ENCODE results near the gene TUBA4B.

The TUBA4B gene

DNA sequence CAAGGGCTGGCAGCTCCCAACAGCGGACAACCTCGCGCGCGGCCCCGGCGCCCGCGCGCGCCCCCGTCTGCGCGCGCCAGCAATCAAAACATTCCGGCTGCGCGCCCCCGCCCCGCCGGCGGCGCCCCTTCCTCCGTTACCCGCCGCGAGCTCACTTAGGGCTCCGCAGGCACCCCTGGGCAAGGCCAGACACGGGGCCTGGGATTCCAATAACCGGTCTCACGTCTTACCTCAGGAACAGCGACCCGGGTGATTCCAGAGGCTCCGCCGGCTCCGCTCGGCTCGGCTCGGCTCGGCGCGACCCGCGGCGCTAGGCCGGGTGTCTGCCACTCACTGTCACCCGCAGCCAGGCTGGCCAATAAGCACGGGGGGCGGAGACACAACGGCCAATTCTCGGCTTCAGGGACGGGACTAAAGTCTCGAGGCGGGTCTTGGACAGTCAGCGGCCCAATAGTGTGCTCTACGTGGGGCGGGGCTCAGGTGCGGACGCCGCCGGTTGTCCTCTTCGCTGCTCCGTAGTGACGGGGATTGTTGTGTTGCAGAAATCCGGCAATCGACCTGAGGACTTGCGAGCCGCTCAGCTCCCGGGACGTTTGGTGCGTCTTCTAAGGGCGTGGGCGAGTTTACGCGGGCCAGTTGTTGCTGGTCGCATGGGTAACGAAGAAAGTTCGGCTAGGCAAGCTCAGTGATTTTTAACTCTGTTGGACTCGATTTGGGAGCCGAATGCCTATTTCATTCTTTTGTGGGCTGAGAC, 23.6 kb upstream of the TUBA4B start, which contains the start of the genes ANKZF1 and ATG9A:
TSS of gene ANKZF1 (plus strand) at position 502 of the 754 bp plus-strand sequence. CDS start 452 bp downstream, outside the sequence.
TSS of gene ATG9A (minus strand) at position 332 of the 754 bp plus-strand sequence. CDS start 1,612 bp downstream, outside the sequence.
- peak within 1 kb of the TSS; percentile 99 for H3K4me3 Mint-ChIP-seq
- H3K9me3 Mint-ChIP-seq = no peaks in the 10 kb centered on the region
- peaks cover 47% of the 10 kb centered on the region for H3K4me1 Mint-ChIP-seq
- ATAC-seq = peak; percentile 100
- H3K36me3 Mint-ChIP-seq = peaks cover 42% of the 10 kb centered on the region
- H3K27me3 Mint-ChIP-seq = no peaks in the 10 kb centered on the region
- peak within 1 kb of the TSS; percentile 95 for H3K27ac Mint-ChIP-seq

- Mint-ChIP-seq H3K36me3 (peaks cover 42% of the 10 kb centered on the region), H3K27ac (peak overlapping the region; percentile 95)
Observed at GRCh38 chr2:219230059-219230540, 22.9 kb upstream of the TUBA4B start.

GRCh38 chr2:219234331-219234730, 18.7 kb upstream of the TUBA4B start:
- H3K4me1 Mint-ChIP-seq = peaks cover 9% of the 10 kb centered on the region
- H3K27ac Mint-ChIP-seq = no peak overlapping the region
- no peaks in the 10 kb centered on the region for H3K27me3 Mint-ChIP-seq
- no peaks in the 10 kb centered on the region for H3K9me3 Mint-ChIP-seq
- H3K36me3 Mint-ChIP-seq = peaks cover 59% of the 10 kb centered on the region
- ATAC-seq = no peak
- H3K4me3 Mint-ChIP-seq = no peak overlapping the region

More at GRCh38 chr2:219230059-219230540, 22.9 kb upstream of the TUBA4B start:
- H3K4me1 Mint-ChIP-seq = peaks cover 41% of the 10 kb centered on the region
- ATAC-seq = peak; percentile 29
- H3K9me3 Mint-ChIP-seq = no peaks in the 10 kb centered on the region
- peak overlapping the region; percentile 99 for H3K4me3 Mint-ChIP-seq
- H3K27me3 Mint-ChIP-seq = no peaks in the 10 kb centered on the region

DNA sequence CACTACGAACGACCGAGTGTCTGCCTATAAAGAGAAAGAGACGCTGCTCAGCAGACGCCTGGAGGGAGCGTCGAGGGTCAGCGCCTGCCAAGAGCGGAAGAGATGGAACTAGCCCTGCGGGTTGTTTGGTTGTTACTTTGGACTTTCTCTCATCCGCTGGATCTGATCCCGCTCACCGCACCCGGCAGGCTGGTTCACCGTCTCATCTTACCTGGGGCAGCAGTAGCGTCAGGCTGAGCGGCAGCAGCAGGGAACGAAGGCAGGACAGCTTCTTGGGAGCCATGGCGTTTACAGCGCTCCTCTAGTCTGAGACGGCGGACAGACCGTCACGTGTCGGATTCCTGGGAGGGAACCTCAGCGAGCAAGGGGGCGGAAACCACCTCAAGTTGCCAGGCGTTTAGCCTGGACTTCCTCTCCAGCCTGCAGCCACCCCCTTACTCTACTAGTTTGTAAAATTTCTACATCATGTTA, 9.7 kb upstream of the TUBA4B start:
- ATAC-seq = no peak
- no peak overlapping the region for H3K27ac Mint-ChIP-seq
- H3K27me3 Mint-ChIP-seq = no peaks in the 10 kb centered on the region
- peaks cover 13% of the 10 kb centered on the region for H3K36me3 Mint-ChIP-seq
- H3K9me3 Mint-ChIP-seq = no peaks in the 10 kb centered on the region
- H3K4me3 Mint-ChIP-seq = peak overlapping the region; percentile 47
- H3K4me1 Mint-ChIP-seq = peaks cover 26% of the 10 kb centered on the region

- peaks cover 21% of the 10 kb centered on the region for H3K36me3 Mint-ChIP-seq
- no peaks in the 10 kb centered on the region for H3K27me3 Mint-ChIP-seq
- peaks cover 40% of the 10 kb centered on the region for H3K4me1 Mint-ChIP-seq
Observed at GRCh38 chr2:219244789-219245147, 8.3 kb upstream of the TUBA4B start.

GRCh38 chr2:219245148-219245898, 7.7 kb upstream of the TUBA4B start, which contains the start of the genes GLB1L and STK16:
TSS of gene GLB1L (minus strand) at chr2:219245444. CDS start at chr2:219243573, 1,871 bp downstream.
TSS of gene STK16 (plus strand) at chr2:219245479. CDS start at chr2:219246000, 521 bp downstream.
- H3K27ac Mint-ChIP-seq = peak within 1 kb of the TSS; percentile 89
- peak within 1 kb of the TSS; percentile 90 for H3K4me3 Mint-ChIP-seq
- peak; percentile 88 for ATAC-seq
- no peaks in the 10 kb centered on the region for H3K27me3 Mint-ChIP-seq
- H3K4me1 Mint-ChIP-seq = peaks cover 46% of the 10 kb centered on the region
- H3K36me3 Mint-ChIP-seq = peaks cover 25% of the 10 kb centered on the region
- H3K9me3 Mint-ChIP-seq = no peaks in the 10 kb centered on the region

More at GRCh38 chr2:219244789-219245147, 8.3 kb upstream of the TUBA4B start:
- Mint-ChIP-seq H3K4me3 (peak overlapping the region; percentile 90), H3K9me3 (no peaks in the 10 kb centered on the region), H3K27ac (peak overlapping the region; percentile 89)
- no peak for ATAC-seq

DNA sequence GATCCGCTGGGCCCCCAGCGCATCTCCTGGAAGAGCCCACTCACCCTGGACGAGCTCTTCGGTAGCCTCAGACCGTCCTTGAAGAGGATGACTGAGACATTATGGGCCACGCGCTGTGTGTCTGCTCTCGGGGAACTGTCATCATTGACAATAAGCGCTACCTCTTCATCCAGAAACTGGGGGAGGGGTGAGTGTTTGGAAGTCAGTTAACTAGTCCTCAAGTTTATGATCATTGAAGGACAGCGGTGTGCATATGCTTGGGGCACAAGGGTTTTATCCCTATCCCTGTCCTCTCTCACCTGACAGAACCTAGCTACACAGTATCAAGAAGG, 7.2 kb upstream of the TUBA4B start:
- no peak for ATAC-seq
- H3K4me1 Mint-ChIP-seq = peaks cover 51% of the 10 kb centered on the region
- H3K36me3 Mint-ChIP-seq = peaks cover 31% of the 10 kb centered on the region

DNA sequence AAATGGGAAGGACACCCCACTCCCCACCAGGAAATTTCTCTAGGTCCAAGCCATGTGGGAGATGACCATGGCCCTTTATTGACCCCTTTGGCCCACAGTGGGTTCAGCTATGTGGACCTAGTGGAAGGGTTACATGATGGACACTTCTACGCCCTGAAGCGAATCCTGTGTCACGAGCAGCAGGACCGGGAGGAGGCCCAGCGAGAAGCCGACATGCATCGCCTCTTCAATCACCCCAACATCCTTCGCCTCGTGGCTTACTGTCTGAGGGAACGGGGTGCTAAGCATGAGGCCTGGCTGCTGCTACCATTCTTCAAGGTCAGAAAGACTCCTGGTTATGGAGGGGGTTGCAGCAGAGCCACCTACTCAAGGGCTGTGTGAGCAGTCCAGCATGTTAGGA, 6.5 kb upstream of the TUBA4B start:
- Mint-ChIP-seq H3K27me3 (no peaks in the 10 kb centered on the region), H3K4me1 (peaks cover 58% of the 10 kb centered on the region), H3K4me3 (peak overlapping the region; percentile 58), H3K36me3 (peaks cover 38% of the 10 kb centered on the region), H3K27ac (peak overlapping the region; percentile 89), H3K9me3 (no peaks in the 10 kb centered on the region)
- ATAC-seq = no peak

More for the DNA sequence above, 7.2 kb upstream of the TUBA4B start:
- peak overlapping the region; percentile 90 for H3K4me3 Mint-ChIP-seq
- no peaks in the 10 kb centered on the region for H3K9me3 Mint-ChIP-seq
- H3K27me3 Mint-ChIP-seq = no peaks in the 10 kb centered on the region
- peak overlapping the region; percentile 89 for H3K27ac Mint-ChIP-seq

DNA sequence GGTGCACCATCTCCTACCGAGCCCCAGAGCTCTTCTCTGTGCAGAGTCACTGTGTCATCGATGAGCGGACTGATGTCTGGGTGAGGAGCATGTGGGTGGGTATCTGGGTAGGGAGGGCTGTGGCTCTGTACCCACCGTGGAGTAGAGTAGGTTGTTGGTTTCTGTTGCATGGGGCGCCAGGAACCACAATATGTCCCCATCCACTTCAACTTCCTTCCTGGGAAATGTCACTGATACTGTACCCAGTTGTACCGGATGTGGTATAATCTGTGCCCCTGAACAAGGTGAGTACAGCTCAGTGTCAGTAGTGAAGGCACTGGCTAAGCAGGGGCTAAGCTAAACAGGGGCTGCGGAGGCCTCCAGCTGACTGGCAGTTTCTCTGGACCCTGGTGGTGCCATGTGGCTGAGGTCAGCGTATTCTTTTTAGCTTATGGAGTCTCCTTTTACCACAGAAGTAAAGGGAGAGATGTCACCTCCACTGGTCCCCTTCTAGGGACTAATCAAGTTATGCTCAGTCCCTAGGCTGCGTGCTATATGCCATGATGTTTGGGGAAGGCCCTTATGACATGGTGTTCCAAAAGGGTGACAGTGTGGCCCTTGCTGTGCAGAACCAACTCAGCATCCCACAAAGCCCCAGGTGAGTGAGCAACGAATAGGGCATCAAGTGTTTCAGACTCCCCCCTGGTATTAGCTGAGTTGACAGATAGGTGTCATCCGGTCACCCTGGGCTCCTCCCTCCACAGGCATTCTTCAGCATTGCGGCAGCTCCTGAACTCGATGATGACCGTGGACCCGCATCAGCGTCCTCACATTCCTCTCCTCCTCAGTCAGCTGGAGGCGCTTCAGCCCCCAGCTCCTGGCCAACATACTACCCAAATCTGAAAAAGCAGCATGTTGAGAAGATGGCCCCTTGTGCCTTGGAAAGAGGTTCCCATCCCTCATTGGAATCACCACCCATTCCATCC, 5.1 kb upstream of the TUBA4B start:
- Mint-ChIP-seq H3K27ac (peak overlapping the region; percentile 89), H3K27me3 (no peaks in the 10 kb centered on the region), H3K36me3 (peaks cover 49% of the 10 kb centered on the region), H3K4me3 (peak overlapping the region; percentile 58), H3K4me1 (peaks cover 72% of the 10 kb centered on the region), H3K9me3 (no peaks in the 10 kb centered on the region)
- peak; percentile 68 for ATAC-seq

DNA sequence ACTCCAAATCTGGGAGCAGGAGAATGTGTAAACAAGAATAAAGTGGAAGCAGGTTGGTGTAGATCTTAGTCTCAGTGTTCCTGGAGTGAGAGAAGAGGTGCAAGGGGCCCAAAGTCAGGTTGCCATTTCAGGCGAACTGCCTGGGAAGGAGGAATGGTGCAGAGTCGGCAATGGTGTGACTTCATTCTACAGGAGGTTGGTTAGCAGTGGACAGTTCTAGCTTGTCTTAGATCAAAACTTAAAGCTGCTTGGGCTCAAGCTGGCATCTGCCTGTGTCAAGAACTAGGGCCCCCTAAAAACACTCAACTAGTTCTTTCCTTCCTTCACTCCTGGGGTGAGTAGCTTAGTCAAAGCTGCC, 4.2 kb upstream of the TUBA4B start:
- Mint-ChIP-seq H3K9me3 (no peaks in the 10 kb centered on the region), H3K4me3 (peak overlapping the region; percentile 77), H3K27ac (peak overlapping the region; percentile 89), H3K27me3 (no peaks in the 10 kb centered on the region), H3K4me1 (peaks cover 75% of the 10 kb centered on the region), H3K36me3 (peaks cover 54% of the 10 kb centered on the region)
- ATAC-seq = no peak

GRCh38 chr2:219249203-219249980, 3.7 kb upstream of the TUBA4B start:
- ATAC-seq = peak; percentile 31
- peaks cover 54% of the 10 kb centered on the region for H3K36me3 Mint-ChIP-seq

GRCh38 chr2:219250049-219250781, 2.8 kb upstream of the TUBA4B start:
- no peaks in the 10 kb centered on the region for H3K27me3 Mint-ChIP-seq
- peak overlapping the region; percentile 89 for H3K27ac Mint-ChIP-seq
- ATAC-seq = no peak
- no peaks in the 10 kb centered on the region for H3K9me3 Mint-ChIP-seq
- peak overlapping the region; percentile 77 for H3K4me3 Mint-ChIP-seq
- peaks cover 54% of the 10 kb centered on the region for H3K36me3 Mint-ChIP-seq
- H3K4me1 Mint-ChIP-seq = peaks cover 75% of the 10 kb centered on the region

More at GRCh38 chr2:219249203-219249980, 3.7 kb upstream of the TUBA4B start:
- no peaks in the 10 kb centered on the region for H3K27me3 Mint-ChIP-seq
- peak overlapping the region; percentile 89 for H3K27ac Mint-ChIP-seq
- H3K9me3 Mint-ChIP-seq = no peaks in the 10 kb centered on the region
- peak overlapping the region; percentile 77 for H3K4me3 Mint-ChIP-seq
- peaks cover 75% of the 10 kb centered on the region for H3K4me1 Mint-ChIP-seq

DNA sequence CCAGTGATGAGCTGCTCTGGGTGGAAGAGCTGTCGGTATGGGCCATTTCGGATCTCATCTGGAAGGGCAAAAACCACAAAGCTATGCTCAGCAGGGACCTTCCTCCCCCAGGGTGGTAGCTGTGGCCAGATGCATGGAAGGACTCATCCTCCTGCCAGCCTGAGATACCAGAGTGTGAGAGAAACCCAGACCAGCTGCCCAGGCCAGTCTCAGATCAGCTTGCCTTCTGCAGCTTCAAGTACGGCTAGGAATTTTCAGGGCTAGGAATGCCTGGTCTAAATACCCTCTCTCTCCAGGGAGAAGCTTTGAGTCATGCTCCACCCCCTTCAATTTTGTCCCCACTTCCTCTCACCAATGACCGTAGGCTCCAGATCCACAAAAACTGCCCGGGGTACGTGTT, 1.4 kb upstream of the TUBA4B start:
- H3K4me3 Mint-ChIP-seq = peak overlapping the region; percentile 77
- peak overlapping the region; percentile 91 for H3K27ac Mint-ChIP-seq
- H3K27me3 Mint-ChIP-seq = no peaks in the 10 kb centered on the region
- H3K36me3 Mint-ChIP-seq = peaks cover 54% of the 10 kb centered on the region
- ATAC-seq = no peak
- peaks cover 66% of the 10 kb centered on the region for H3K4me1 Mint-ChIP-seq
- H3K9me3 Mint-ChIP-seq = no peaks in the 10 kb centered on the region
